GM19372 (cell line): ENCODE results near the gene TFB1M.

ENCODE experiments used
- ATAC-seq: cut with Tn5 transposase; IDR thresholded peaks from one replicate; pipeline ENCODE4 v1.9.1; 2021; ENCODE audit warnings: mild to moderate bottlenecking, low read depth, moderate library complexity; ENCODE audit not compliant: unreplicated experiment

The TFB1M gene

DNA sequence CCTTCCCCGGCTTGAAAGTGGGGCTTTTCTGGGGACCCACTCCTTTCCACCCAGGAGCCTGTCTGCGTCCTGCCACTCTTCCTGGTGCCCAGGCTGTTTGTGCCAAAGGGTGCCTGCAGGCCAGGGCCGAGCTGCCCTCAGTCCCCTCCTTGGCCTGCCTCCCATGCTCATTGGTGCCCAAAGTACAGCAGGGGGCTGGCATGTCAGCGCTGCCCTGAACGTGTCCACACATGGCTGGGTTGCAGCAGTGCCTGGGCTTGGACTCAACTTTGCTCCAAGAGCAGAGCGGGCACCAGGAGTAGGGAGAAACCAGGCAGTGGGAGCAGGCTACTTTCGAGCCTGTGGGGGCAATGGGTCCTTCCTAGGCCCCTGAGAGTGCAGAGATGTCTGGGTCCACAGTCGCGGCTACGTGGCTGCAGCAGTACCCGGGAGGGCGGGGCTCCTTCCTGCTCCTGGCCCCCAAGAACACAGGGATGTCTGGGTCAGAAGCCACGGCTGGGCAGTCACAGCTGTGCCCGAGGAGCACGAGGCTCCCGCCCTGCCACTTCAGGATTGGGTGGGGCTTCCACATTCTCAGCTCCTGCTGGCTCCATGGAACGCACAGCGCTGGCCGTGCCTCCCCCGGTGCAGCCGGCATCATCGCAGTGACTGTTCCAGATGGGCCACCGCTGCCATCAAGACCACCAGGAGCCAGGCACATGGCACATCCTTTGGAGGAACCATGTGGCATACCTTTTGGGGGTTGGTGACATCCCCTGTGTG lies 100.5 kb downstream of the TFB1M start:
- no peak for ATAC-seq

DNA sequence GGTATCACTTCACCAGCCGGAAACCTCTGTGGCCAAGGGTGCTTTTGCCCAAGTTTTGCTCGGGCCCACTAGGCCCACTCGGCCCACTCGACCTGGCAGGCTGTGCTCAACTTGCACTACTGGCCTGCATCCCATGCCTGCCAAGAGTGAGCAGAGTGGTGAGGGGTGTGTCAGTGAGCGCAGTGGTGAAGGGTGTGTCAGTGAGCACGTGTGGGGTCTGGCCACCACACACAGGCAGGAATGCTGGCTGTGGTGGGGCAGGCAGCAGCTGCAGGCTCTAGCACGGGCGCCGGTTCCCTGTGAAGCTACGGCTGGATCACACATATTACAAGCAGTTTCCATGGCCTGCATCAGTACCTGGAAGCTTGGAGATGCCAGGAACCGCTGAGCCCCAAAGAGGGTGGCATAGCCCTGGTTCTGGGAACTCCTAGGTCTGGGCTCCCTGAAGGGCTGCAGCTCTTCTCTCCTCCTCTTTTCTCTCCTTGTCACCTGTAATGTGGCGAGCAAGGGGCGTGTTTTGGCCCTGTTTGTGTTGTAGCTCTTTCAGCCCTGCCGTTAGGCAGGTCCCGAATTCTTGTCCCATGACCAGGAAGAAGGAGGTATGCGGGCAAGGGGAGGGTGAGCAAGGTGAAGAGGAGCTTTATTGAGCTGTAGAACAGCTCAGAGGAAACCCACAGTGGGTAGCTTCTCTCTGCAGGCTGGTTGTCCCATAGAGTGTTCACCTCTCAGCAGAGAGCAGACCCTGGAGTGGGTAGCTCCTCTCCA lies 101.5 kb downstream of the TFB1M start:
- ATAC-seq: no peak

DNA sequence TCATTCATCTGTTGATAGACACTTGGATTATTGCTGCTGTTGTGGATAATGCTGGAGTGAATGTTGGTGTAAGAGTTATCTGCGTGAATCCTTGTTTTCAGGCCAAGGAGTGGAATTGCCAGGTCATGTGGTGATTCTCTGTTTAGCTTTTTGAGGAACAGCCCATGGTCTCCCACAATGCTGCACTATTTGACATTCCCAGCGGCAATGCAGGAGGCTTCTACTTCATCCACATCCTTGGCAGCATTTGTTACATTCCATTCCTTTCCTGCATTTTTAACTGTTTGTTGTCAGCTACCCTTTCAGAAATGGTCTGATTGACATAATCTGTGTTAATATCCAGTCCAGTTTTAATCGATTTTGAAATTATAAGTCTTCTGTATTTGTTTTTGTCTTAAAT lies 102.2 kb downstream of the TFB1M start:
- no peak for ATAC-seq

DNA sequence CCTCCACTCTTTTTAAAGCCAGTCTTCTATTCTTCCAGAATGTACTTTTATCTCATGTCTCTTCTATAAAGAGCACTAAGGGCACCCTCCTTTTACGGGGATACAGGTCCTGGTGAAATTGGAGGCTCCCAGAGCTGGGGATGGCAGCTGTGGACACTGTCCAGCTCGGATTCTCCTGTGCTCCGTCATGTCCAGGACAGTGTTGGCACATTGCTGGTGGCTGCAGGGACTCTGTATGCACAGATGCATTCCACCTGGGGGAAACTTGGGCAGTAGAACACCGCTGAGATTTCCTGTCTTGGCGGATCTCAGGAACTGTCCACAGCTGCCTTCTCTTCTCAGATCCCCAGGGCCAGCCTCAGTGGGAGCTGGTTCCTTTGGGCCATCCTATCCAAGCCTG lies 107.1 kb downstream of the TFB1M start:
- no peak for ATAC-seq
